ENCODE data around the gene MRPL11. TPM values are rescaled to one million over a fixed set of nuclear protein-coding genes. Genes with fewer than 3 reads are reported as not detected.
A peak's percentile ranks its signal among the peaks of the same experiment; 100 is the strongest.

Gene MRPL11
- polyA plus RNA-seq, 4 donors = 57.0 to 118 (median 64.1) TPM

- Histone ChIP-seq H3K36me3 (ENCODE audit: control insufficient read depth in 3 of 3, insufficient read depth in 2 of 3, low read depth in 1 of 3, low read length in 3 of 3) (peaks cover 0 to 49% (median 0%) of the 10 kb centered on the region in 3 donors), H3K27me3 (ENCODE audit: control insufficient read depth in 3 of 3, insufficient read depth in 3 of 3, low read length in 3 of 3) (peaks cover 0 to 3% (median 0%) of the 10 kb centered on the region in 3 donors), H3K27ac (ENCODE audit: low read depth in 1 of 3, low read length in 2 of 3) (no peak overlapping the region), H3K9me3 (ENCODE audit: control insufficient read depth in 2 of 2, insufficient read depth in 1 of 2, low read depth in 1 of 2, low read length in 1 of 2) (no peaks in the 10 kb centered on the region), H3K4me1 (ENCODE audit: control insufficient read depth in 3 of 3, insufficient read depth in 2 of 3, low read depth in 1 of 3, low read length in 2 of 3) (peaks cover 0 to 8% (median 0%) of the 10 kb centered on the region in 3 donors), H3K4me3 (ENCODE audit: low read depth in 1 of 3, low read length in 3 of 3) (no peak overlapping the region)
- no peak for FAIRE-seq
- 96 to 98% (median 96%) methylated on average over 16 of the region's 16 CpGs for WGBS, 3 donors
- no peak for DNase-seq
Observed at GRCh38 chr11:66471142-66471541, 32.5 kb upstream of the MRPL11 start.

GRCh38 chr11:66470015-66470414, 31.4 kb upstream of the MRPL11 start:
- Histone ChIP-seq H3K4me3 (ENCODE audit: low read depth in 1 of 3, low read length in 3 of 3) (no peak overlapping the region), H3K4me1 (ENCODE audit: control insufficient read depth in 3 of 3, insufficient read depth in 2 of 3, low read depth in 1 of 3, low read length in 2 of 3) (peaks cover 0 to 8% (median 0%) of the 10 kb centered on the region in 3 donors), H3K36me3 (ENCODE audit: control insufficient read depth in 3 of 3, insufficient read depth in 2 of 3, low read depth in 1 of 3, low read length in 3 of 3) (peaks cover 0 to 37% (median 0%) of the 10 kb centered on the region in 3 donors), H3K27me3 (ENCODE audit: control insufficient read depth in 3 of 3, insufficient read depth in 3 of 3, low read length in 3 of 3) (peaks cover 0 to 13% (median 0%) of the 10 kb centered on the region in 3 donors), H3K9me3 (ENCODE audit: control insufficient read depth in 2 of 2, insufficient read depth in 1 of 2, low read depth in 1 of 2, low read length in 1 of 2) (no peaks in the 10 kb centered on the region), H3K27ac (ENCODE audit: low read depth in 1 of 3, low read length in 2 of 3) (no peak overlapping the region)
- WGBS, 3 donors = 86 to 94% (median 93%) methylated on average over 3 of the region's 3 CpGs
- no peak for FAIRE-seq
- no peak for DNase-seq

GRCh38 chr11:66469441-66469840, 30.8 kb upstream of the MRPL11 start:
- H3K9me3 ChIP-seq (ENCODE audit: control insufficient read depth in 2 of 2, insufficient read depth in 1 of 2, low read depth in 1 of 2, low read length in 1 of 2) = no peaks in the 10 kb centered on the region
- H3K27me3 ChIP-seq (ENCODE audit: control insufficient read depth in 3 of 3, insufficient read depth in 3 of 3, low read length in 3 of 3) = peaks cover 0 to 13% (median 0%) of the 10 kb centered on the region in 3 donors
- H3K36me3 ChIP-seq (ENCODE audit: control insufficient read depth in 3 of 3, insufficient read depth in 2 of 3, low read depth in 1 of 3, low read length in 3 of 3) = peaks cover 0 to 35% (median 0%) of the 10 kb centered on the region in 3 donors
- H3K4me3 ChIP-seq (ENCODE audit: low read depth in 1 of 3, low read length in 3 of 3) = no peak overlapping the region
- H3K4me1 ChIP-seq (ENCODE audit: control insufficient read depth in 3 of 3, insufficient read depth in 2 of 3, low read depth in 1 of 3, low read length in 2 of 3) = peaks cover 0 to 8% (median 0%) of the 10 kb centered on the region in 3 donors
- H3K27ac ChIP-seq (ENCODE audit: low read depth in 1 of 3, low read length in 2 of 3) = no peak overlapping the region
- FAIRE-seq (no peak), DNase-seq (no peak)
- WGBS, 3 donors = 87 to 100% methylated on average over 1 of the region's 1 CpG; no CpG with 5 or more reads in 1 of the 3 donors

GRCh38 chr11:66468691-66469090, 30.0 kb upstream of the MRPL11 start:
- Histone ChIP-seq H3K27ac (ENCODE audit: low read depth in 1 of 3, low read length in 2 of 3) (no peak overlapping the region), H3K4me1 (ENCODE audit: control insufficient read depth in 3 of 3, insufficient read depth in 2 of 3, low read depth in 1 of 3, low read length in 2 of 3) (peaks cover 0 to 8% (median 0%) of the 10 kb centered on the region in 3 donors), H3K36me3 (ENCODE audit: control insufficient read depth in 3 of 3, insufficient read depth in 2 of 3, low read depth in 1 of 3, low read length in 3 of 3) (peaks cover 0 to 29% (median 0%) of the 10 kb centered on the region in 3 donors), H3K4me3 (ENCODE audit: low read depth in 1 of 3, low read length in 3 of 3) (no peak overlapping the region), H3K9me3 (ENCODE audit: control insufficient read depth in 2 of 2, insufficient read depth in 1 of 2, low read depth in 1 of 2, low read length in 1 of 2) (no peaks in the 10 kb centered on the region), H3K27me3 (ENCODE audit: control insufficient read depth in 3 of 3, insufficient read depth in 3 of 3, low read length in 3 of 3) (peaks cover 0 to 13% (median 0%) of the 10 kb centered on the region in 3 donors)
- DNase-seq (no peak), FAIRE-seq (no peak)
- WGBS, 3 donors = 71 to 85% (median 82%) methylated on average over 6 of the region's 6 CpGs

GRCh38 chr11:66467756-66468155, 29.1 kb upstream of the MRPL11 start:
- 23 to 37% (median 31%) methylated on average over 6 of the region's 6 CpGs for WGBS, 3 donors
- H3K27me3 ChIP-seq (ENCODE audit: control insufficient read depth in 3 of 3, insufficient read depth in 3 of 3, low read length in 3 of 3) = peaks cover 0 to 13% (median 0%) of the 10 kb centered on the region in 3 donors
- no peak for FAIRE-seq

GRCh38 chr11:66467034-66467659, 28.5 kb upstream of the MRPL11 start:
- DNase-seq (peak; percentile 15 to 69), FAIRE-seq (no peak)
- Histone ChIP-seq H3K9me3 (ENCODE audit: control insufficient read depth in 2 of 2, insufficient read depth in 1 of 2, low read depth in 1 of 2, low read length in 1 of 2) (peaks cover 0 to 4% of the 10 kb centered on the region in 2 donors), H3K4me3 (ENCODE audit: low read depth in 1 of 3, low read length in 3 of 3) (peak overlapping the region; percentile 59 to 75 (median 60)), H3K4me1 (ENCODE audit: control insufficient read depth in 3 of 3, insufficient read depth in 2 of 3, low read depth in 1 of 3, low read length in 2 of 3) (peaks cover 0 to 8% (median 0%) of the 10 kb centered on the region in 3 donors), H3K36me3 (ENCODE audit: control insufficient read depth in 3 of 3, insufficient read depth in 2 of 3, low read depth in 1 of 3, low read length in 3 of 3) (peaks cover 0 to 15% (median 0%) of the 10 kb centered on the region in 3 donors), H3K27me3 (ENCODE audit: control insufficient read depth in 3 of 3, insufficient read depth in 3 of 3, low read length in 3 of 3) (peaks cover 0 to 13% (median 0%) of the 10 kb centered on the region in 3 donors), H3K27ac (ENCODE audit: low read depth in 1 of 3, low read length in 2 of 3) (peak overlapping the region in 2 of 3 donors; percentile 22 to 30)
- WGBS, 3 donors = 1 to 3% (median 2%) methylated on average over 36 to 72 of the region's 72 CpGs

More at GRCh38 chr11:66467756-66468155, 29.1 kb upstream of the MRPL11 start:
- Histone ChIP-seq H3K4me3 (ENCODE audit: low read depth in 1 of 3, low read length in 3 of 3) (peak overlapping the region in 1 of 3 donors; percentile 59), H3K36me3 (ENCODE audit: control insufficient read depth in 3 of 3, insufficient read depth in 2 of 3, low read depth in 1 of 3, low read length in 3 of 3) (peaks cover 0 to 20% (median 0%) of the 10 kb centered on the region in 3 donors), H3K27ac (ENCODE audit: low read depth in 1 of 3, low read length in 2 of 3) (peak overlapping the region in 1 of 3 donors; percentile 22), H3K4me1 (ENCODE audit: control insufficient read depth in 3 of 3, insufficient read depth in 2 of 3, low read depth in 1 of 3, low read length in 2 of 3) (peaks cover 0 to 8% (median 0%) of the 10 kb centered on the region in 3 donors), H3K9me3 (ENCODE audit: control insufficient read depth in 2 of 2, insufficient read depth in 1 of 2, low read depth in 1 of 2, low read length in 1 of 2) (peaks cover 0 to 4% of the 10 kb centered on the region in 2 donors)
- peak; percentile 48 to 72 for DNase-seq

- DNase-seq (peak; percentile 89 to 94), FAIRE-seq (no peak)
- H3K4me1 ChIP-seq (ENCODE audit: control insufficient read depth in 3 of 3, insufficient read depth in 2 of 3, low read depth in 1 of 3, low read length in 2 of 3) = peaks cover 0 to 8% (median 0%) of the 10 kb centered on the region in 3 donors
- peaks cover 0 to 13% (median 0%) of the 10 kb centered on the region in 3 donors for H3K27me3 ChIP-seq (ENCODE audit: control insufficient read depth in 3 of 3, insufficient read depth in 3 of 3, low read length in 3 of 3)
- peaks cover 0 to 13% (median 0%) of the 10 kb centered on the region in 3 donors for H3K36me3 ChIP-seq (ENCODE audit: control insufficient read depth in 3 of 3, insufficient read depth in 2 of 3, low read depth in 1 of 3, low read length in 3 of 3)
- H3K27ac ChIP-seq (ENCODE audit: low read depth in 1 of 3, low read length in 2 of 3) = peak within 1 kb of the TSS in 2 of 3 donors; percentile 55 to 61
- H3K4me3 ChIP-seq (ENCODE audit: low read depth in 1 of 3, low read length in 3 of 3) = peak within 1 kb of the TSS; percentile 60 to 89 (median 75)
- H3K9me3 ChIP-seq (ENCODE audit: control insufficient read depth in 2 of 2, insufficient read depth in 1 of 2, low read depth in 1 of 2, low read length in 1 of 2) = peaks cover 0 to 4% of the 10 kb centered on the region in 2 donors
- WGBS, 3 donors = 1 to 2% (median 2%) methylated on average over 29 to 63 of the region's 63 CpGs
Observed at GRCh38 chr11:66466225-66467033, 27.8 kb upstream of the MRPL11 start, which contains the start of gene PELI3. Gene PELI3 (plus strand): TSS chr11:66466905. CDS start chr11:66468129, 1,224 bp downstream.
